Stomach (tissue), 9 donors: ENCODE results near the gene MED12L. TPM values are rescaled to one million over a fixed set of nuclear protein-coding genes. Genes with fewer than 3 reads are reported as not detected.

Experiments used
- DNase-seq, 2 donors: peaks; one replicate each; pipeline versions ENCODE4 v3.0.0 to v3.0.0-alpha.2; 2013 to 2019
- H3K27ac ChIP-seq, 5 donors: fragments of 200-600 bp in 4 of 5; sonication (generic) in 4 of 5; one replicate each; pipeline ENCODE4 v1.5.1; 2013 to 2019; ENCODE audit warnings: mild to moderate bottlenecking in 1 of 5, moderate library complexity in 1 of 5
- H3K27me3 ChIP-seq, 3 donors: fragments of 200-600 bp; sonication (generic); one replicate each; pipeline ENCODE4 v1.5.1; 2017 to 2019; ENCODE audit warnings: mixed run types in 1 of 3
- H3K36me3 ChIP-seq, 4 donors: fragments of 200-600 bp; sonication (generic); 1 replicate in 3 of 4; 2 replicates in 1 of 4; pipeline ENCODE4 v1.5.1; 2016 to 2019
- H3K4me1 ChIP-seq, 4 donors: fragments of 200-600 bp; sonication (generic); one replicate each; pipeline ENCODE4 v1.5.1; 2016 to 2019
- H3K4me3 ChIP-seq, 4 donors: fragments of 200-600 bp; sonication (generic) in 3 of 4; one replicate each; pipeline ENCODE4 v1.5.1; 2016 to 2019; ENCODE audit warnings: mild to moderate bottlenecking in 1 of 4
- H3K9me3 ChIP-seq, 4 donors: fragments of 200-600 bp; sonication (generic); one replicate each; pipeline ENCODE4 v1.5.1; 2016 to 2019
- EP300 ChIP-seq: sonication (generic); formaldehyde crosslinking; IDR thresholded peaks from one replicate; pipeline ENCODE4 v1.6.1; 2017; ENCODE audit warnings: antibody characterized with exemption
- POLR2A ChIP-seq, 4 donors: fragments of 450-650 bp; IDR thresholded peaks; one replicate each; pipeline ENCODE4 v1.6.1; 2016; ENCODE audit warnings: antibody characterized with exemption in 4 of 4, control low read depth in 2 of 4, mild to moderate bottlenecking in 1 of 4, moderate library complexity in 1 of 4
- POLR2AphosphoS5 ChIP-seq, 3 donors: sonication (generic); formaldehyde crosslinking; IDR thresholded peaks; one replicate each; pipeline ENCODE4 v1.6.1; 2016; ENCODE audit warnings: antibody characterized with exemption in 3 of 3
- WGBS, 5 donors: extraction: QIAGEN DNeasy Blood & Tissue Kit in 3 of 5; methylation state at CpG; one replicate each; pipeline versions ENCODE4 v1.1.5 to v1.1.7; 2013 to 2018; 5-methylcytosine and 5-hydroxymethylcytosine counted together
- intact Hi-C: fragments of 100-400 bp; cut with DNase I; formaldehyde crosslinking; loops from one replicate; pipeline ENCODE4 v1.15.1; 2023; ENCODE audit warnings: low total_unique reads
- polyA plus RNA-seq, 3 donors: library from polyadenylated mRNA; stranded (reverse); fragments of 200-250 nt; gene quantifications; one replicate each; pipeline ENCODE4 v1.2.3, GENCODE V29; 2013
- total RNA-seq, 5 donors: library from RNA; depleted of rRNA; stranded (reverse); fragments of >200 nt; gene quantifications; one replicate each; pipeline versions ENCODE4 v1.1.0 to v1.2.3, GENCODE V29; 2014 to 2016
- TF ChIP-seq, protein P1 (sequence below), 7 experiments: fragments of 450-650 bp in 4 of 7; fragments of 200-600 bp in 3 of 7; sonication (generic) in 3 of 7; IDR thresholded peaks; one replicate each; pipeline ENCODE4 v1.5.1; 2016 to 2019; ENCODE audit warnings: antibody characterized with exemption in 7 of 7, control low read depth in 2 of 7, mild to moderate bottlenecking in 1 of 7
- donor health status: healthy with polysubstance abuse.
- donor health status: Bipolar disorder and iron deficiency.
- donor health status: healthy.

Gene MED12L
- total and polyA plus RNA-seq, 8 donors = 0.06 to 2.9 (median 0.36) TPM; not detected in 2

DNA sequence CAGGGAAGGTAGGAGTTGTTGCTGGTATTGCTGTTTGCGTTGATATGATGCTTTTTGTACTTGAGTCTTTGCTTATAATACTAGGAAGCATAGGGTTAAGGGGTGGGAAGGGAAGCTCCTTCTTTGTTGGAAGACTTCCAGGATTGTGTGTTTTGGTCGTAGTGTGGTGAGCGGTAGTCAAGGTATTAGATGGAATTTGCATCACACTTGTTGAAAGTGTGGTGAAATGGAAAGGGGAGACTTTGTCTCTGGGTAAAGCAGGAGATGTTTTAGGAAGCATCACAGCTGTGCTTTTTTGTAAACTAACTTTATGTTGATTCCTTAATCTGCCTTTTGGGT is 360.5 kb downstream of the MED12L start:
- Histone ChIP-seq H3K9me3 (no peaks in the 10 kb centered on the region), H3K27ac (no peak overlapping the region), H3K4me1 (no peaks in the 10 kb centered on the region), H3K36me3 (no peaks in the 10 kb centered on the region), H3K27me3 (no peaks in the 10 kb centered on the region), H3K4me3 (no peak overlapping the region)
- intact Hi-C loops = loop anchor here (10.0 kb wide), 2 partner anchors 399 to 469 kb away; no protein-coding TSS in a partner anchor
- DNase-seq = no peak
- 60 to 70% (median 66%) methylated on average over 3 of the region's 3 CpGs for WGBS, 5 donors
- TF ChIP-seq POLR2AphosphoS5 (IDR thresholded peaks at IDR 0.05) = no peak
- TF ChIP-seq, protein P1, sequence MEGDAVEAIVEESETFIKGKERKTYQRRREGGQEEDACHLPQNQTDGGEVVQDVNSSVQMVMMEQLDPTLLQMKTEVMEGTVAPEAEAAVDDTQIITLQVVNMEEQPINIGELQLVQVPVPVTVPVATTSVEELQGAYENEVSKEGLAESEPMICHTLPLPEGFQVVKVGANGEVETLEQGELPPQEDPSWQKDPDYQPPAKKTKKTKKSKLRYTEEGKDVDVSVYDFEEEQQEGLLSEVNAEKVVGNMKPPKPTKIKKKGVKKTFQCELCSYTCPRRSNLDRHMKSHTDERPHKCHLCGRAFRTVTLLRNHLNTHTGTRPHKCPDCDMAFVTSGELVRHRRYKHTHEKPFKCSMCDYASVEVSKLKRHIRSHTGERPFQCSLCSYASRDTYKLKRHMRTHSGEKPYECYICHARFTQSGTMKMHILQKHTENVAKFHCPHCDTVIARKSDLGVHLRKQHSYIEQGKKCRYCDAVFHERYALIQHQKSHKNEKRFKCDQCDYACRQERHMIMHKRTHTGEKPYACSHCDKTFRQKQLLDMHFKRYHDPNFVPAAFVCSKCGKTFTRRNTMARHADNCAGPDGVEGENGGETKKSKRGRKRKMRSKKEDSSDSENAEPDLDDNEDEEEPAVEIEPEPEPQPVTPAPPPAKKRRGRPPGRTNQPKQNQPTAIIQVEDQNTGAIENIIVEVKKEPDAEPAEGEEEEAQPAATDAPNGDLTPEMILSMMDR (IDR thresholded peaks at IDR 0.05) = no peak
- no peak for TF ChIP-seq POLR2A (IDR thresholded peaks at IDR 0.05)
- TF ChIP-seq EP300 = no peak

DNA sequence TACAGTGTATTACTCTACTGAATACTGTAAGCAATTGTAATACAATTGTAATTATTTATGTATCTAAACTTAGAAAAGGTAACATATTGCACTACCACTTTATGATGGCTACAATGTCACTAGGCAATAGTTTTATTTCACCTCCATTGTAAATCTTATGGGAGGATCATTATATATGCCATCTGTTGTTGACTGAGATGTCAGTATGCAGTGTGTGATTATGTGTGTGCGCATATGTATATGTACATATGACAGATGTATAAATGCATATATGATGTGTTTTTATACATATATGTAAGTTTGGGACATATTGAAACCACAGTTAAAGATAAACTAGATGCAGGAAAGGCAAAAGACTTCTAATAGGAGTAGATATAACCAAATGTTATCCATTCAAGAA is 366.9 kb downstream of the MED12L start:
- H3K27ac ChIP-seq = no peak overlapping the region
- no peak for DNase-seq
- H3K4me3 ChIP-seq = no peak overlapping the region
- 0 to 58% (median 48%) methylated on average over 1 of the region's 1 CpG for WGBS, 5 donors
- no peaks in the 10 kb centered on the region for H3K4me1 ChIP-seq
- no peaks in the 10 kb centered on the region for H3K27me3 ChIP-seq
- no peaks in the 10 kb centered on the region for H3K9me3 ChIP-seq
- no peaks in the 10 kb centered on the region for H3K36me3 ChIP-seq
- TF ChIP-seq POLR2AphosphoS5 (IDR thresholded peaks at IDR 0.05) (no peak), POLR2A (IDR thresholded peaks at IDR 0.05) (no peak), EP300 (no peak)
- TF ChIP-seq, protein P1 (IDR thresholded peaks at IDR 0.05) = no peak
- intact Hi-C loops = no loop called here

DNA sequence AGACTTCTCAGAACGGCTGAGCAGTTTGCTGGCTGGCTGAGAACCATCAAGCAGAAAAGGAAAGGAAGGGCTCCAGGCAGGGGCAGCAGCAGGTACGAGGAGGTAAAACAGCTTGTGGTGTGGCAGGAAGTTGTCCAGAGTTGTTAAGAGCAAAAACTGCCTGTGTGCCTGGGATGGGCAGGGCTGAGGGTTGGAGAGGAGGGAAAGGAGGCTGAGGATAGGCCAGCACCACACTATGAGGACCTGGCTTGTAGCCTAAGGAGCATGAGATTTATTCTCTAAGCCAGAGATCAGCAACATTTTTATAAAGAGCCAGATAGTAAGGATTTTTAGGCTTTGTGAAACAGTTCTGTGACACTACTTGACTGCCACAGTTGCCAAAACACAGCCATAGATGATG is 367.4 kb downstream of the MED12L start:
- no peaks in the 10 kb centered on the region for H3K4me1 ChIP-seq
- no peak overlapping the region for H3K4me3 ChIP-seq
- no peaks in the 10 kb centered on the region for H3K36me3 ChIP-seq
- DNase-seq = no peak
- intact Hi-C loops = no loop called here
- TF ChIP-seq, protein P1 (IDR thresholded peaks at IDR 0.05) = no peak
- TF ChIP-seq POLR2A (IDR thresholded peaks at IDR 0.05) (no peak), POLR2AphosphoS5 (IDR thresholded peaks at IDR 0.05) (no peak), EP300 (no peak)
- H3K27ac ChIP-seq = no peak overlapping the region
- WGBS, 5 donors = 44 to 67% (median 65%) methylated on average over 2 of the region's 2 CpGs
- H3K27me3 ChIP-seq = no peaks in the 10 kb centered on the region
- H3K9me3 ChIP-seq = no peaks in the 10 kb centered on the region

DNA sequence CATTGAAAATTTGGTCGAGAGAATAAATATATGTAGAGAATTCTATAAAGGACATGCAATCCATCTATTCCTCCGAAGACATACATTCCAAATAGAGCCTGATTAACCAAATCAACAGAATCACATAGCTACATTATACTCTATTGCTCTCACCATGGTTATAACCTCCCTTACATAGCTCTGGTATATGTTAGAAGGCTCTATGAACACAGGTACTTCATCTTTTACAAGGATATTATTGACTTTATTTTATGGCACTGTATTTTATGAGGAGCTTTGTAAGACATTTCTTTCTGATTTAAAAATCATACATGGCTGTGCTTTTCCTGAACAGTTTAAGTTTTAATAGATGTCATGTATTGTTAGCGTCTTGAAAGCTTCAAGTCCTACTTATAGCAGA is 370.6 kb downstream of the MED12L start:
- Histone ChIP-seq H3K27me3 (peaks cover 0 to 11% (median 4%) of the 10 kb centered on the region in 3 donors), H3K4me3 (no peak overlapping the region), H3K4me1 (peaks cover 7 to 18% (median 11%) of the 10 kb centered on the region in 4 donors), H3K27ac (no peak overlapping the region), H3K36me3 (no peaks in the 10 kb centered on the region), H3K9me3 (no peaks in the 10 kb centered on the region)
- no peak for DNase-seq
- intact Hi-C loops = no loop called here
- 94 to 97% (median 96%) methylated on average over 3 of the region's 3 CpGs for WGBS, 5 donors
- TF ChIP-seq POLR2A (IDR thresholded peaks at IDR 0.05) (no peak), EP300 (no peak), POLR2AphosphoS5 (IDR thresholded peaks at IDR 0.05) (no peak)
- TF ChIP-seq, protein P1 (IDR thresholded peaks at IDR 0.05) = no peak
